NCI-H226 (cell line): ENCODE measurements around the gene CAMK2A.

Experiments used
- DNase-seq: peaks from one replicate; pipeline ENCODE4 v3.0.0-alpha.2; 2015

CAMK2A gene

DNA sequence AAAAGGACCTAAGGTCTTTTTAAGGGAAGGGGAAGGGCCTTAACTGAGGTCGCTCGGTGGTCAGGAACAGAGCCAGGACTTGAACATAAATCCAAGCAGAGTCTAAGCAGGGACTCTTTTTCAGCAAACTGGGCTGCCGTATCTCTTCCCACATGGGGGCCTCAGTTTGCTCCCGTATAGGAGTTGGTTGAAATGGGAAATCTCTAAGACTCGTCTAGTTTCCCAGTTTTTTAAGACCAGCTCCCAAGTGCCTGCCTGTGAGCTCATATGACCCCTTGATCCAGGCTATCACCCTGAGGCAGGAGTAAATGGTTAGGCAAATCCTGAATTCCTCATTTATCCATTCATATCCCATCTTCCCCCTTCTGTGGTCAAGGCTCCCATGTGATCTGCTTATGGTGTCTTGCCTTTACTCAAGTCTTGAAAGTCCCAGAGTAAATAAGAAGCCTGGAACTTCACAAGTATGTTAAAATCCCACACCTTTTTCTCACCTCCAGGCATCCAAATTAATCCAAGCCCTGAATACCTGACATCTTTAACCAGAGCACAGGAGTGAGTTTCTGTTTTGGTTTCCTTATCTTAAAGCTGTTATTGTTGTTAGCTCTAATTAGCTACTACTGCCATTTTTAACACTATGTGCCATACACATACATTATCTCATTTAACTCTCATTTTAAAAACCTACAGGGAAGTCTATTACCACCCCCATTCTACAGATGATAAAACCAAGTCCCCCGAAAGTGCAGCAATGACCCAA is 10.2 kb upstream of the CAMK2A start:
- DNase-seq, result peak; percentile 45

DNA sequence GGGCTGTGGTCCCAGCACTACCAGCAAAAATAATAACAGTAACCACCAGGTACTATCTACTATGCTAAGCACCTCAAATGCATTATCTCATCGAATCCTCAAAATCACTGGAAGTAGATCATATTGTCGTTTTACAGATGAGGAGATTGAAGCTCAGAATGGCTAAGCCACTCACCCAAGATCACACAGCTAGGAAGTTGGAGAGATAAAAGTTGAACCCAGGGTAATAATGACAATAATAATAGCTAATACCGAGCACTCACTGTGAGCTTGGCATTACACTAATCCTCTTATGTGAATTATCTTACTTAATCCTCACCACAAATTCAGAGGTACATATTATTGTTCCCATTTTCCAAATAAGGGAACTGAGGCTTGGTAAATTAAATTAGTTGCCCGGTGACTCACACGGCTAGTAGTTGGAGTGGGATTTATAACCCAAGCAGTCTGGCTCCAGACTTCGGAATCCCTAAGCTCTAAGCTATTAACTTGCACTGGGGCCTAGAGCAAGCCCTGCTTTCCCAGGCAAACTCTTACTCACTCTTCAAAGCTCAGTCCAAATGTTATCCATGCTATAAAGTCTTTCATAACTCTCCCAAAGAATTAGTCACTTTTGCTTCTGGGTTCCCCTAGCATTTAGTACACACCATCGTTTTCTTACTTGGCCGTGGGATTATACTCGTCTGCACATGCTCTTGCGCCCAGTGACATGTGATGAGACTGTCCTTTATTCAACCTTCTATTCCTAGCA is 9.3 kb upstream of the CAMK2A start:
- DNase-seq, result peak; percentile 63

DNA sequence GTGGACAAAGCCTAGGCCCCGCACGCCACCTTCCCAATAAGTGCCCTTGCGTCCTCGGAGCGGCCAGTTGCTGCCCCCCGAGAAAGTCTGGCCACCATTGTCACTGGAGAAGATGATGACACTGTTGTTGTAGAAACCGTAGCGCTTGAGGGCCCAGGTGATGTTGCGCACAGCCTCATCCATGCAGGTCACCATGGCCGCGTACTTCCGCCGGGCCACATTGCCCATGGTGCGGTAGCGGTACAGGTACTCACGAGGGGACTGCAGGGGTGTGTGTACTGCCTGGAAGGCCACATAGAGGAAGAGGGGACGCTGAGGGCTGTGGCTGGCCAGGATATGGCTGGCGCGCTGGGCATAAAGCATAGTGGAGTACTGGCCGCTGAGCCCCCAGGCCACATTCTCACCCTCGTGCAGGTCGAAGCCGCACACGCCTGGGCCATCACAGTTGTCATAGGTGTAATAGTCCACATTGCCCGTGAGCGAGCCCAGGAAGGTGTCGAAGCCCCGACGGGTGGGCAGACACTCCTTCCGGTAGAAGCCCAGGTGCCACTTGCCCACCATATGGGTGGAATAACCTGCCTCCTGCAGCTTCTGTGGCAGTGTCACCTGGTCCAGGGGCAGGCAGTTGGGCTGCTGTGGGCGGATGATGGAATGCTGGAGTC is 8.5 kb upstream of the CAMK2A start:
- no peak for DNase-seq

DNA sequence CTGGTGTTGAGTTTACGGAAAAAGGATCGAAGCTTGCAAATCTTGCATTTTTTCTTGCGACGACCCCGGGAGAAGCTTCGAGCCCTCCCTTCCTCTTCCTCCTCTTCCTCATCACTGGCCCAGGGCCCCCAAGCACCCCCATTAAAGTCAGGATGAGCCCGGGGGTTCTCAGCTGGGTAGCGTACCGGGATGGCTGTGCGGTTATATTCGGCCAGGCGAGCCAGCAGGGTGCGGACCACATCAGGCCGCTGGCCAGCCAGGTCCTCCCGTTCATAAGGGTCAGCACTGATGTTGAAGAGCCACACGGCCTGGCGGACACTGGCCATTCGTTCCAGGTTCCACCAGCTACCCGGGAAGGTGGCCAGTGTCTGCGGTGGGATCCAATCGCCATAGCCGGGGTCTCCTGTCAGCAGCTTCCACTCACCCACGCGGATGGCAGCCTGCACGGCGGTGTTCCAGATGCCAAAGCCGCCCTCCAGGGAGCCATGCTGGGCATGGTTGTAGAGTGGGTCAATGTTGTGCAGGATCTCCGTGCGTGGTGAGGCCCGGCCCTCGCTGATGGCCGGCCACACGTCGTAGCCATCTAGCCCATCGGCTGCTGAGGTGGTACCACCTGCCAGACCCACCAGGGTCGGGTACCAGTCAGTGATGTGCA is 7.8 kb upstream of the CAMK2A start:
- DNase-seq, result no peak

DNA sequence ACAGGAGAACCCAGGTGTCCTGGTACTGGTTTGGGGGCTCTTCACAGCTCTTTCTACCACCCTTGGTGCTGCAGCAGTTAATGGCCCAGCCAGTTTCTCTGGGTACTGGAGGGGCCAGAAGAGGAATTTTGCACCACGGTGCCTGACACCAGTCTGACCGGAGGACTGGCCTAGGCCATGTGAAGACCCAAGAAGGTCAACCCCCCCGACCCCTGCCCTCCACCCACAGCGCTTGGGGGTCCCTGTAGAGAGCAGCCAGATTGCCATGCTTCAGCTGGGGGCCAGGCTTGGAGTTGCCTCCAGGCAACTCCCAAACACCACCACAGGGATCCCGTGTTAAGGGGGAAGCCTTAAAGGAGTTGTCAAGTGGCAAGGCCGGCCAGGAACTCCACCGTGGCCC is 6.9 kb upstream of the CAMK2A start:
- DNase-seq, result no peak

DNA sequence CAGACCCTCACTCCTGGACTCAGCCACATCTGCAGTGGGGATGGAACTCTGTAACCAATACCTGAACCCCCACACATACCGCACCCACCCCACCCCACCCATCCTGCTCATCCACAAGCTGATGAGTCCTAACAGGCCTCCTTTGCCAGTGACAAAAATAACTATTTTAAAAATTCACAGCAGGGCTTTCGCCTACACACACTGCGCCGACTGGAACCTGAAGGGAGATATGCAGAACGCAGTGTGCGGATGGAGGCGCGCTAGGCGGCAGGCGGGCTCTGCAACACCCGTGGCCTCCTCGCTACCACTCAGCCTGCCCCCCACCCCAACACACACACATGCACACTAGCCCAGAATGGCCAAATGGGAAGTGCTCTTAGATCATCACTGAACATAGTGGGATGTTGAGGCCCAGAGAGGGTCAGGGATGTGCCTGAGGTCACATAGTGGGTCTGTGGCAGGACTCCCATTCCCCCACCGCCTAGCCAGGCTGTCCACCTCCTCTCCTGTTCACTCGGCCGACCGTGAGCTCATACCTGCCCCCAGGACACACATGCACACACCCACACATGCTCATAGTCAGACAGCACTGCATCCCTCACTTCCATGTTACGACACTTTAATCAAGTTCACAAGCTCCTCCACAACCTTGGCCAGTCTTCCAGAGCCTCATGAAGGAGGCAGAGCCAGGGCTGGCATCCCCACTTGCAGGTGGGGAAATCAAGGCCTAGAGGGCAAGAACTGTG is 6.3 kb upstream of the CAMK2A start:
- peak; percentile 39 for DNase-seq

DNA sequence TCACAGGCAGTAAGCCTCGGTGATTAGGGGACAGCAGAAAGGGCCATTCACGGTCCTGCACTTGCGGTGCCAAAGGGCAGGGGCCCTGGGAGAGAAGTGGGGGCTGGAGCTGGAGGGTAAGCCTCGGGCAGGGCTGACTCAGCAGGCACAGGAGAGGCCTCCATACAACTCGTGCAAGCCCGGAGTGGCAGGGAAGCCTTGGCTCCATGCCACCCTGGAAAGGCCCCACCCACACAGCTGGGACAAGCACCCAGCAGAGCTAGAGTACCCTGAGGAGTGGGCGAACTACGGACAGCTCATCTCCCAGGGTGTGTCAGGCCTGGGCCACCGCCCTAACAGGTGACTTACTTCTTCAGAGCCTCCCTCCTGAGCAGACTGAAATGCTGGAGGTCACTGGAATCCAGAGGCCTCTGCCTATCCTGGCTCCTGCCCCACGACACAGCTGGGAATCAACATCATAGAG is 5.6 kb upstream of the CAMK2A start:
- peak; percentile 77 for DNase-seq

DNA sequence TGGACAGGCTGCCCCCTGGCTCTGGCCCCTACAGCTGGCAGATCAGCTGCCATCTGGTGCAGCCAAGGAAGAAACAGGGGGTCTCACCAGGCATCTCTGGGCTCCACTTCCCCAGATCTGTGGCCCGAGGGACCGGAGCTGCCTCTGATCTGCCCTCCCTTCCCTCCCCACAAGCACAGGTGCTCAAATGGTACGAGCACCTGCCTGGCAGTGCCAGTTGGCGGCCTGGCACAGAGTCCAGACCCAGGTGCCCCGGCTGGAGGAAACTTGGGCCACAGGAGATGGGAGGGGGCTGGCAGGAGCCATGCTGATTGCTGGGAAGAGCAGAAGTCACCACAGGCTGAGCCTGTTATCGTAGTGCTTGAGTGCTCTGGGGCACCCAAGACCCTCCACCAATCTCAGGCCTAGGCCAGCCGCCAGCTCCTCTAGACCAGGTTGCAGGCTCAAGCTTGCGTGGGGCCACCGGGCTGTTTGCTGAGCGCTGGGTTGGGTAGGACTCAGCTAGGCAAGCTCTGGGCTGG is 5.0 kb upstream of the CAMK2A start:
- no peak for DNase-seq

DNA sequence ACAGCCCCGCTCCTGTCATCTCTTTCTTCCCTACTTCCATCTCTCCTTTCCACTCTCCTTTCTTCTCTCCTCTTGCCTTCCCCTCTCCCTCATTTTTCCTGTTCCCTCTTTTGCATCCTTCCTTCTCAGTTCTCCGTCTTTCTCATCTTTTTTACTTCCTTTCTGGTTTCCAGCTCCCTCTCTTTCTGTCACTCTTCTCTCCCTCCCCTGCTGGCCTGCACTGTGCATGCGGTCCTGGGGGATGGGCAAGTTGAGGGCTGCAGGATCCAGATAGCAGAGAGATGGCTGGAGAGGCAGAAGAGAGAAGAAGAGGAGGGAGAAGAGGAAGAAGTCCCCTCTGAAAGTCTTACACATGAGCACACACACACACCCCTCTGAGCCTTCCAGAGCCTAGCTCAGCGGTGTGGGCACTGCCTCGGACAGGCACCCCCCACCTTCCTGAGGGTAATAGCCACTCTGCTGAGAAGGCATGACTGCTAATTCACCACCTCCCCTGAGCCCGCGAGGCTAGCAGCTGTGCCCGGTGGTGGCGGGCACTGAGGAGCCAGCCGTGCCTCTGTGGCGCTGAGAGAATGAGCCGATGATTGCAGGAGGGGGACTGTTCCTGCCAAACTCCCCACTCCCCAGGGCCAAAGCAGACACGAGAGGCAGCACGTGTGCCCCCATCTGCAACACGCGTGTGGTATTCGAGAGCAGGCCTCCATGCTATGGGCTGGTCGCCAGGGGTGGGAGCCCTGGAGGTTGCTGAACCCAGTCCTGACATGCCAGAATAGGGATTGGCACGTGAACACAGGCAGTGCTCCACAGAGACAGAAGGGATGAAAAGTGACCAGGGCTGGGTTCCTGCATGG is 3.7 kb upstream of the CAMK2A start:
- DNase-seq, result no peak

DNA sequence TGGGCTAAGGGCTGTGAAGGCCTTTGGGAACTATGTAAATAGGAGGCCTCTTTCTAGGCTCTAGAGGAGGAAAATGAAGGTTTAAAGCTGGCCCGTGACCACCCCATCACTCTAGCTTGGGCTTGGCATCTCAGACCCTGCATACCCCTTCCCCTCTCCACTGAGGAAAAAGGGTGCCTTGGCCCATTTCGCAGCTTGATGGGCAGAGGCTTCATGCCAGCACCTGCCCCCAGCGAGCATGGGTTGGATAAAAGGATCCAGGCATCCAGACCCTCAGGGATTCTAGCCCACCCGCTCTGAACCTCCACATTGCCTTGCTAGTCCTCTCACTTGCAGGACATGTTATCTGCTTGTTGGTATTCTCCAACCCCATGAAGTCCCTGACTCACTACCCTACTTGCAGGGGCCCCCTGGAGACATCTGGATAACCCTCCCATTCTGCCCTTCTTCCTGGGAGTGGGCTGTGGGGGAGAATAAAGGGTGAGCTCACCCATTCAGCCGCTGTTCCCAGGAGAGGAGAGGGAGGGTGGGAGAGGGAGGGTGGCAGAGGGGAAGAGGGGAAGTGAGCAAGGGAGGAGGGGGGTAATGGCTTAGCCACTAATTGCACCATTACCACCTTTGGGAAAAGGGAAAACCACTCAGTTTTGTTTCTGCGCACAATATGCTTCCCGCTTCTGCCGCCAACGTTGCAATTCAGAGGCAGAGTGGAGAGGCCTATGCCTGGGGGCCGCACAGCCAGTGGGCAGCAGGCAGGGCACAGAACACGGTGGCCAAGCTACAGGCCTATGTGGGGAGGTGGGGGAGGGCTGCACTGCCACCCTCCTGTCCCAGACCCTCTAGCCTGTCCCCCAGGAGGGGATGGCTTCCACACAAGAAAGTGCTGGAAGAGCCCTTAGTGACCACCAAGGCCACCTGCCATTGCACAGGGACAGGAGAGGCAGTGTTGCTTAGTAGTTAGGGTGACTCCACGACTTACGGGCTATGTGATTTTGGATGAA is 2.1 kb upstream of the CAMK2A start:
- peak; percentile 34 for DNase-seq

DNA sequence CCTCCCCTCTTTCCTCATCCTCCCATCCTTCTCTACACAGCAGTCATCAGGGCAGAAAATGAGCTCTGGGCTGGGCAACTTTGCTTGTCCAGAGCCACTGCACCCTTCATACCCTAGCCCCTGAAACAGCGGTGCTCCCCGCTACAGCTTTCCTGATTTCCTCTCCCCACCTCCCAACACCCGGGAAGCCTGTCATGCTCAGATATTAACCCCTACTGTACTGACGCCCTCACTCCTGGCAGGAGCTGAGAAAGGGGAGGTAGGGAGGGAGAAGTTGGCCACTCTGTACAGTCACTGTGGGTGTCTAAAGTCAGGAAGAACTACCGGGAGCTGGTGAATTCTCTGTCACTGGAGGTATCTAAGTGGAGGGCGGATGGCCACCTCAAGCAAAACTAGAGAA is 782 bp downstream of the CAMK2A start:
- DNase-seq, result no peak

DNA sequence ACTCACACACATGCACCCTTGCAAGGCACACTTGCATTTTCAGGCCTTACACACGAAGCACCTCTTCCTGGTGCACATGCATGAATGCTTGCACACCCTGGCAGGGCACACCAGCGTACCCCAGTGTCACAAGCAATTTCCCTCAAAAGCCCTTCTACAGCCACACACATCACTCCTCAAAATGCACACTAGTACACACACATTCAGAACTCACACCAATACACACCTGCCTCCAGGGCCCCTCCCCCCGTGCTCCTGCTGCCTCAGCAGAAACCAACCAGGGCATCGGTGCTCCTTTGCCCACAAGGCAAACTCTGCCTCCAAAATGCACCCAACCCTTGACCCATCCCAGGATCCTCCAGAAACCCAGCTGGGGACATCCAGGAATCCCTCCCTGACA is 1.2 kb downstream of the CAMK2A start:
- DNase-seq, result no peak

DNA sequence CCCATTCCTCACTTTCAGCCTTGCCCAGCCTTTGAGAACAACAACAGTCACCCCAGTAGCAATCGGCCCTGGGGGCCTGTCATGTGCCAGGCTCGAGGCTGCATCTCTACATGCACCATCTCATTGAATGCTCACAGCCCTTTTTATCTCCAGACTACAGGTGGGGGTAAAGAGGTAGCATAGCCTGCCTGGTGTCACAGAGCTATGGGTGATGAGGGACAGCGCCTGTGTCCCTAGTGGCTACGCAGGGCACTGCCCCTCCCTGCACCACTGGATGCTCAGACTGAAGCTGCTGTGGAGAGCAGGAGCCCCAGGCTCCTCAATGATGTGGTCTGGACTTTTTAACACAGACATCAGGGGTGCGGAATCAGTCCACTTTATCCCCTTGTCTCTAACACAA is 2.8 kb downstream of the CAMK2A start:
- DNase-seq, result no peak

DNA sequence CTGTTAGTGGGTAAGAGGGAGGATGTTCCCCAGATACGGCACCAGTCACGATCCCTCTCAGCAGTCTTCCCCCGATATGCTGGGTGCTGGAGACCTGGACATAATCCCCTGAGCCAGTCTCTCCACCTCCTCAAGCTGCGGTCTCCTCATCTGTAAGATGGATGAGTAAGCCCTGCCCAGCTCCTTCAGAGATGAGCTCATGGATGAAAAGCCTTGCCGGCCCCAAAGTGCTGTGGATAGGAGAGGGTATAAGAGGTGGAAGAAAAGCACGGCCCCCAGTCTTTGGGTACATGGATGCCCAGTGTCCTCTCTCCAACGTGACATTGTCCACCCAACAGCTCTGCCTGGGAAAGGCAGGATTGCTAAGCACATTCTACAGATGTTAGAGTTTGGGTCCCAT is 4.5 kb downstream of the CAMK2A start:
- no peak for DNase-seq

DNA sequence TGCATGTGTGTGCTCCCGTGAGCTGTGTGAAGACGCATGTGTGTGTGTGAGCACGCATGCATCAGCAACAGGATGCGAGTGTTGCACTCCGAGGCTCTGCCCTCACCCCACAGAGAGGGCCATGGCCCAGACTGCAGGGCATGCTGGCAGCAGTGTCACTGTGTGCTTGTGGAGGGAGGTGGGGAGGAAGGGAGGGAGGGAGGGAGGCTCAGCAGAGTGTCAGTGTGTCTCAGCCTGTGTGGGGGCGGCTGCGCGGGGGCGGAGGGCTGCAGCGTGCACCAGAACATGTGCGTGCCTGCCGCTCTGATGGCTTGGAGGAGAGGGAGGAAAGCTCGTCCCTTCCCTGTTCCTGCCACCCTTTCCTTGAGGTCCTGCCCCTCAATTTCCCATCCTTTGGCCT is 5.3 kb downstream of the CAMK2A start:
- no peak for DNase-seq

DNA sequence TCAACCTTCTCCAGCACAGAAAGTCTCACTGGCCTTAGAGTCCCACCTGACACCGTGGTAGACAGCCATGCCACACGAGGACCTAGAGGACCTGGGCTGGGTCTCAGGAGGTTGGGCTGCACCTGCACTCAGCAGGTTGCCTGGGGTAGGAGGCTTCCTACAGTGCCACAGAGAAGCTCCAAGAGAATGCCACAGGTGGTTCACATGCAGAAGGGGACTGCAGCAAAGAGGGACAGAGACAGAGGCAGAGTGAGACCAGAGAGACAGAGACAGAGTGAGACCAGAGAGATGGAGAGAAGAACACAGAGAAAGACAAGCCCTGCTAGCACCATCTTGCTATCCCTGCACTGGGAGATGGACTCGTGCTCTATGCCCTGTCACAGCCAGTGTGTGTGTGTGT is 5.7 kb downstream of the CAMK2A start:
- no peak for DNase-seq

DNA sequence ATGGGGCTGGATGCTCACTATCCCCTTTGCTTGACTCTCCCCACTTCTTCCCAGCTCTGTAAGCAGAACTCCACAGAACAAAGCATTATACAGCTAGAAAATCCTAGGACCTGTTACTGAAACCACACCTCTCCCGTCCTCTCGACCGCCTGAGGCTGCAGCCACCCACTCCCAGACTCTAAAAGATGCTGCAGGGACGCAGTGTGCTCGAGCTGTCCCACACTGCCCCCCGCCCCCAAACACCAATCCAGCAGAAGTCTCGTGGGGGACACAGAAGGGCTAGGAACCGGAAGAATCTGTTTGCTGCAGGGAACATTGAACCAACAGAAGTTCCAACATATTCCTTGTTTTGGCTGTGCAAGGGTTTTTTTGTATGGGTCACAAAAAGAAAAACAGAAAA is 7.6 kb downstream of the CAMK2A start:
- no peak for DNase-seq

DNA sequence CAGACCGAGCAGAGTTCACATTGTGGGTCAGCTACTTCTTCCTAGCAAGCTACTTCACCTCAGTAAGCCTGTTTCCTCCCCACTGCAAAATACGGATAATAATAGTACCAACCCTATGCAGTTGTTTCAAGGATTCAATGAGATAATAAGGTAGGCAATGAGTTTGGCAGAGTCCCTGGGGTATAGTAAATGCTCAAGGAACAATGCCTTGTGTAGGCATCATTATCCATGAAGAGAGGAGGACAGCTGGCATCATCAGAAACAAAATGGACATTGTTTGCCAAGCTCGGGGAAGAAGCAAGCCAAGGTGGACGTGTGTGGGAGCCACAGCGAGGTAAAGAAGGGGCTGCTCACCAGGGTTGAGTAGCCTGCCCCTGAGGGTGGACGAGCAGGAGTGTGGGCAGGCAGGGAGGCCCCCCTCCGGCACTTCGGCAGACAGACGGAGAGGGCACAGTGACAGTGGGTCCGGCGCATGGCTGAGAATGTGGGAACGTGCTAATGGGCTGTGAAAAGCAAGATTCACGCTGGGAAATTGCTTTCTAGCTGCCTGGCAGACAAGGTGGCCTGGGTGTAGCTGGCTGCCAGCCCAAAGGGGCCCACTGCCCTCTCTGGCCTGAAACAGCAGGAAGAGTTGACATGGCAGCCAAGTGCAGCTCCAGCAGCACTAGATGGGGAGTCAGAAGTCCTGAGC is 10.1 kb downstream of the CAMK2A start:
- DNase-seq, result no peak

DNA sequence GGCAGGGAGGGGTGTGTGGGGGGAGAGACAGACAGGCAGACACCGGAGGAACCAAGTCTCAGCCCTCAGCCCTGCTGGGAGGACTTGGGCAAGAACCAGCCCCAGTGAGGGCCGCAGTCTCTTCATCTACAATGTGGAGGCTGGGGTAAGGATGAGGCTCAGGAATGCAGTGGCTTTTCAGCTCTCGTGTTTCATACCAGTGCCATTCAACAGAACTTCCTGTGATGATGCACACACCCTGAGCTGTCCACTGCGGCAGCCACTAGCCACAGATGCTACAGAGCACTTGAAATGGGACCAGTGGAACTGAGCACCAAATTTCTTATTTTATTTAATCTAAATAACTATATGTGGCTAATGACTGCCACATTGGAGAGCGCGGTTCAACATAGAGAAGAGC is 10.7 kb downstream of the CAMK2A start:
- peak; percentile 73 for DNase-seq
